HG03457 (cell line): ENCODE measurements around the gene DGLUCY.
"Not testable (repeated sequence)": the region's sequence is repeated elsewhere in the genome, so short reads cannot be mapped to it uniquely, and the experiment has no call there.

ENCODE experiments used
- ATAC-seq: cut with Tn5 transposase; IDR thresholded peaks from one replicate; pipeline ENCODE4 v1.9.1; 2021; ENCODE audit warnings: moderate number of reproducible peaks; ENCODE audit not compliant: unreplicated experiment

Gene DGLUCY

GRCh38 chr14:91204657-91205056, 90.8 kb downstream of the DGLUCY start:
- no peak for ATAC-seq

- ATAC-seq, result no peak
Observed at GRCh38 chr14:91205459-91205858, 91.6 kb downstream of the DGLUCY start.

- no peak for ATAC-seq
Observed at GRCh38 chr14:91207008-91207407, 93.1 kb downstream of the DGLUCY start.

- ATAC-seq, result no peak
Observed at GRCh38 chr14:91211017-91211416, 97.1 kb downstream of the DGLUCY start.

GRCh38 chr14:91214306-91214705, 100.4 kb downstream of the DGLUCY start:
- no peak for ATAC-seq

- ATAC-seq, result no peak
Observed at GRCh38 chr14:91215381-91215780, 101.5 kb downstream of the DGLUCY start.

- ATAC-seq, result no peak
Observed at GRCh38 chr14:91216731-91217226, 102.9 kb downstream of the DGLUCY start.

GRCh38 chr14:91218014-91218413, 104.1 kb downstream of the DGLUCY start:
- no peak for ATAC-seq

GRCh38 chr14:91219517-91220389, 105.9 kb downstream of the DGLUCY start:
- ATAC-seq, result no peak

GRCh38 chr14:91220581-91221000, 106.7 kb downstream of the DGLUCY start:
- ATAC-seq, result no peak

- ATAC-seq, result no peak
Observed at GRCh38 chr14:91221270-91221669, 107.4 kb downstream of the DGLUCY start.

GRCh38 chr14:91223028-91223783, 109.3 kb downstream of the DGLUCY start:
- no peak for ATAC-seq

GRCh38 chr14:91225025-91225424, 111.2 kb downstream of the DGLUCY start:
- no peak for ATAC-seq

- not testable (repeated sequence) for ATAC-seq
Observed at GRCh38 chr14:91226360-91226759, 112.5 kb downstream of the DGLUCY start.

- ATAC-seq, result no peak
Observed at GRCh38 chr14:91227183-91227628, 113.3 kb downstream of the DGLUCY start.

GRCh38 chr14:91228112-91229004, 114.5 kb downstream of the DGLUCY start:
- peak; percentile 85 for ATAC-seq

GRCh38 chr14:91229005-91229382, 115.1 kb downstream of the DGLUCY start:
- ATAC-seq, result peak; percentile 1

GRCh38 chr14:91229743-91230200, 115.9 kb downstream of the DGLUCY start:
- peak; percentile 64 for ATAC-seq

- ATAC-seq, result no peak
Observed at GRCh38 chr14:91230397-91231035, 116.6 kb downstream of the DGLUCY start.

- no peak for ATAC-seq
Observed at GRCh38 chr14:91231446-91231845, 117.6 kb downstream of the DGLUCY start.
